Mesodermal cell (in vitro differentiated cells): ENCODE measurements around the gene SS18L1. TPM values are rescaled to one million over a fixed set of nuclear protein-coding genes. Genes with fewer than 3 reads are reported as not detected.
A peak's percentile ranks its signal among the peaks of the same experiment; 100 is the strongest.

ENCODE experiments used
- H3K27ac ChIP-seq: 2 replicates; pipeline ENCODE4 v1.7.0; 2013; ENCODE audit warnings: mild to moderate bottlenecking, low read depth, low read length, moderate library complexity; ENCODE audit not compliant: severe bottlenecking
- H3K36me3 ChIP-seq: 2 replicates; pipeline ENCODE4 v1.7.1; 2013; ENCODE audit warnings: mild to moderate bottlenecking, low read length, moderate library complexity; ENCODE audit not compliant: control insufficient read depth, insufficient read depth
- H3K4me1 ChIP-seq: one replicate; pipeline ENCODE4 v1.7.1; 2013; ENCODE audit warnings: mild to moderate bottlenecking, low read length; ENCODE audit not compliant: insufficient read depth, control insufficient read depth, poor library complexity, severe bottlenecking
- H3K4me3 ChIP-seq: 2 replicates; pipeline ENCODE4 v1.7.0; 2013; ENCODE audit warnings: low read length, control low read depth, mild to moderate bottlenecking; ENCODE audit not compliant: insufficient read depth, poor library complexity, severe bottlenecking; ENCODE audit errors: extremely low read depth
- H3K9me3 ChIP-seq: 2 replicates; pipeline ENCODE4 v1.7.1; 2013; ENCODE audit warnings: mild to moderate bottlenecking, low read length, moderate library complexity; ENCODE audit not compliant: control insufficient read depth
- WGBS, 2 experiments: methylation state at CpG; one replicate each; pipeline ENCODE4 v1.1.5; 2013; ENCODE audit warnings: missing lambda C conversion rate in 2 of 2; ENCODE audit not compliant: insufficient coverage in 2 of 2; 5-methylcytosine and 5-hydroxymethylcytosine counted together
- polyA plus RNA-seq, 2 experiments: library from polyadenylated mRNA; stranded (reverse); fragments of 50-300 nt; gene quantifications; one replicate each; pipeline ENCODE4 v1.2.3, GENCODE V29; 2013

SS18L1 gene, protein sequence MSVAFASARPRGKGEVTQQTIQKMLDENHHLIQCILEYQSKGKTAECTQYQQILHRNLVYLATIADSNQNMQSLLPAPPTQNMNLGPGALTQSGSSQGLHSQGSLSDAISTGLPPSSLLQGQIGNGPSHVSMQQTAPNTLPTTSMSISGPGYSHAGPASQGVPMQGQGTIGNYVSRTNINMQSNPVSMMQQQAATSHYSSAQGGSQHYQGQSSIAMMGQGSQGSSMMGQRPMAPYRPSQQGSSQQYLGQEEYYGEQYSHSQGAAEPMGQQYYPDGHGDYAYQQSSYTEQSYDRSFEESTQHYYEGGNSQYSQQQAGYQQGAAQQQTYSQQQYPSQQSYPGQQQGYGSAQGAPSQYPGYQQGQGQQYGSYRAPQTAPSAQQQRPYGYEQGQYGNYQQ
- polyA plus RNA-seq (2013, experiment 1 of 2) = 14.5 TPM
- 12.8 TPM for polyA plus RNA-seq (2013, experiment 2 of 2)

DNA sequence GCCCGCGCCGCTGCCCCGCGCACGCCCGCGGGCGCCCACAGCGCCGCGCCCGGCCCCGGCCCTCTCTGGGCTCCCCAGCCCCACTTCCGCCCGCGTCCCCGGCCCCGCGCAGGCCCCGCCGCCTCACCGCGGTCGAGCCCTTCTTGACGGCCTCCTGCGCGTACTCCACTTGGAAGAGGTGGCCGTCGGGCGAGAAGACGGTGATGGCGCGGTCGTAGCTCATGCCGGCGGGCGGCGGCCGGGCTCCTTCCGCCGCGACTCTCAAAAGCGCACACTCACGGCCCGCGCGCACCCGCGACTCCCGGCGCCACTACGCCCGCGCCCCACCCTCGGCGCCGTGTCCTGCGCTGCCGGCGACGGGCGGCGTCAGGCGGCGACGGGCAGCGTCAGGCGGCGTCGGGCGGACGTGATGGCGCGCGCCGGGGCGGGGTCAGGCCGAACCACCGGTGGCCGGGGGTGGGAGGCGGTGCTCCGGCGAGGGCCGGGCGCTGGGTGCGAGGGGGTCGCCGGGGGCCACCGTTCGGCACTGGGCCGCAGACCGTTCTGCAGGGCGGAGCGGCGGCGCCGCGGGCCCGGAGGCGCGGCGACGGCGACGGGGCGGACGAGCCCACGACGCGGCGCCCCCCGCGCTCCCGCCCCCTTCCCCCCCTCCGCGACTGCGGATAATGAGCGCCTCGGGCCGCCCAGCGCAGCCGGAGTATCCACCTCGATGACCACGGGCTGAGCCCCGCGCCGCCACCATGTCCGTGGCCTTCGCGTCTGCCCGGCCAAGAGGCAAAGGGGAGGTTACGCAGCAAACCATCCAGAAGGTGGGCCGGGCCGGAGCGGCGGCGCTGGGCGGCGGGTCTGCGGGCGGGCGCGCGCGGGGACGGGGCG is at the start of gene SS18L1, which contains the start of gene PSMA7:
Gene SS18L1 (plus strand): TSS at position 689 of the 876 bp plus-strand sequence. CDS start 52 bp downstream, at position 741.
Gene PSMA7 (minus strand): TSS at position 314 of the 876 bp plus-strand sequence. CDS start 91 bp downstream, at position 223.
- peaks cover 46% of the 10 kb centered on the region for H3K36me3 ChIP-seq
- H3K9me3 ChIP-seq = no peaks in the 10 kb centered on the region
- peak within 1 kb of the TSS; percentile 93 for H3K27ac ChIP-seq
- 0% methylated on average over 72 to 122 of the region's 148 CpGs for WGBS, 2 experiments
- H3K4me3 ChIP-seq = peak within 1 kb of the TSS; percentile 77
- peaks cover 18% of the 10 kb centered on the region for H3K4me1 ChIP-seq

DNA sequence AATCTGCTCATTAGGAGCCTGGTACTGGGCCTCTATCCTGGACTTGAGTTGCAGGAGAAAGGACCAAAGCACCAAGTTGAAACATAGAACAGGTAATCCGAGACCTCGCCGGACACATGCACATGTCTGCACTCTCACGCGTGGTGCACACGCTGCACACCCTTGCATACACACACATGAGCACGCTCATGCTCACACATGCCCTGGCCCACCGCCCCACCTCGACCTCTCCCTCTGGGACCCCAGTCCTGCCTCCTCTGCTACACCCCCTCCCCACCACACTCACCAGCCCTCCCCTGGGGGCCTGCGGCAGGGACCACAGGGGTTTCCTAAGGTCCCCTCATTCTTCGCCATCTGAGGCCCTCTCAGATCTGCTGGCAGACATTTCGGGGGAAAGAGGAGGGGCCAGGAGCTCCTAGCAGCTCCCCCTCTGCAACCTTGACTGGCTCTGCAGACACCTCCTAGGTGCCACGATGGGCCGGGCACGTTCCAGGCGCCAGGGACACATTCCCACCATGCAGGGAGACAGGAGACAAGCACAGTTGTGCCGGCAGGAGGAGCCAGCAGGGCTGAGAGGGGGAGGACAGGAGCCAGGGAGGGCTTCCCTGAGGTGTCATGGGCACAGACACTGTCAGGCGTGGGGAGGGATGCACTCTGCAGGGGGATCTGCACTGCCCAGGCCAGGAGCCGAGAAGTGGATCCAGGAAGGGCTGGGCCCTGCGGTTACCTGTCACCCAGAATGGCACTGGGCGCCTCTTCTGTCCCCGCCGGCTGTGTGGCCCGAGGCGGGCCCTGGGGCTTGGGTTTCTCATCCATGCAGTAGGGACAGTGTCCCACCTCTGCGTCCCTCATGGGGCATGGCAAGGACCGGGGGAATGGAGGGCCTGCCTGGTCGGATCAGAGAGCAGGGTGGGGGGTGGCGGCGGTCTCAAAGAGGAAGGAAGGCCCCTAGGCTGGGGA is 46.9 kb upstream of the SS18L1 start:
- no peak overlapping the region for H3K27ac ChIP-seq
- no peaks in the 10 kb centered on the region for H3K4me1 ChIP-seq
- 88 to 93% methylated on average over 28 to 29 of the region's 30 CpGs for whole genome bisulfite sequencing, 2 experiments
- no peaks in the 10 kb centered on the region for H3K36me3 ChIP-seq
- no peak overlapping the region for H3K4me3 ChIP-seq
- no peaks in the 10 kb centered on the region for H3K9me3 ChIP-seq

DNA sequence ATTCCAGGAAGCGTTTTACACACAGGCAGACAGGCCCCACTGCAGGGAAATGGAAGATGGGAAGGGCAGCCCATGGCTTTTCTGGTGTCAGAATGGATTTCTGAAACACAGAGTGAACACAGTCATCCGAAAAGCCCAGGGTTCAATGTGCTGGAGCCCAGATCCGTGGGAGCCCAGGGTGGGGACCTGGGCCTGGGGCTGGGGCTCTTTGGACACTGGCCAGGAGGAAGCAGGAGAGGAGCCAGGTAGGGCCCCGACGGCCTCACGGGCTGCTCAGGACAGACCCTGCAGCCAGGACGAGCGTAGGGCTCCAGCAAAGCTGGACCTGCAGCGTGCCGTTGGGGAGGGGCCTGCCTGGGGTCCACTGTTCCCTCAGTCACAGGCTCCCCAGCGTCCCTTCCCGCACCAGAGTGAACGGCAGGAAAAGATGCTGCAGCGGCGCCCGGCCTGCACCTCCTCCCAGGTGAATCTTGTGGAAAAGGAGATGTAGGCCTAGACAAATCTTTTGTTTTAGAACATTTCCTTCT is 45.6 kb upstream of the SS18L1 start:
- H3K4me1 ChIP-seq = no peaks in the 10 kb centered on the region
- H3K4me3 ChIP-seq = no peak overlapping the region
- WGBS, 2 experiments = 75 to 89% methylated on average over 10 to 12 of the region's 16 CpGs
- H3K36me3 ChIP-seq = no peaks in the 10 kb centered on the region
- no peak overlapping the region for H3K27ac ChIP-seq
- no peaks in the 10 kb centered on the region for H3K9me3 ChIP-seq

DNA sequence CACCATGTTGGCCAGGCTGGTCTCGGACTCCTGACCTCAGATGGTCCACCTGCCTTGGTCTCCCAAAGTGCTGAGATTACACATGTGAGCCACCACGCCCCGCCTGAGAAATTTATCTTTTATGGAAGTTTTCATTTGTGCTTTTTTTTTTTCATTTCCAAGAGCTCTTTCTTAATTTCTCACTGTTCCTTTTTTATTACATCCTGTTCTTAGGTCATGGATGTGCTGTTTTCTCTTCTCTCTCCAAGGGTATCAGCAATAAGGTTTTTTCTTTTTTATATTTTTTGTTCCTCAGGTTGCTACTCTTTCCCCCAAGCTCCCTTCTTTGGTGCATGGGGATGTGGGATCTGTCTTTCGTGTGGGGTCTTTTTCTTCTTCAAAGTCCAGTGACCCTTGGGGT is 42.5 kb upstream of the SS18L1 start:
- H3K4me3 ChIP-seq = no peak overlapping the region
- no peaks in the 10 kb centered on the region for H3K9me3 ChIP-seq
- no peaks in the 10 kb centered on the region for H3K4me1 ChIP-seq
- WGBS, 2 experiments = 75 to 81% methylated on average over 2 to 3 of the region's 4 CpGs
- no peak overlapping the region for H3K27ac ChIP-seq
- H3K36me3 ChIP-seq = no peaks in the 10 kb centered on the region

DNA sequence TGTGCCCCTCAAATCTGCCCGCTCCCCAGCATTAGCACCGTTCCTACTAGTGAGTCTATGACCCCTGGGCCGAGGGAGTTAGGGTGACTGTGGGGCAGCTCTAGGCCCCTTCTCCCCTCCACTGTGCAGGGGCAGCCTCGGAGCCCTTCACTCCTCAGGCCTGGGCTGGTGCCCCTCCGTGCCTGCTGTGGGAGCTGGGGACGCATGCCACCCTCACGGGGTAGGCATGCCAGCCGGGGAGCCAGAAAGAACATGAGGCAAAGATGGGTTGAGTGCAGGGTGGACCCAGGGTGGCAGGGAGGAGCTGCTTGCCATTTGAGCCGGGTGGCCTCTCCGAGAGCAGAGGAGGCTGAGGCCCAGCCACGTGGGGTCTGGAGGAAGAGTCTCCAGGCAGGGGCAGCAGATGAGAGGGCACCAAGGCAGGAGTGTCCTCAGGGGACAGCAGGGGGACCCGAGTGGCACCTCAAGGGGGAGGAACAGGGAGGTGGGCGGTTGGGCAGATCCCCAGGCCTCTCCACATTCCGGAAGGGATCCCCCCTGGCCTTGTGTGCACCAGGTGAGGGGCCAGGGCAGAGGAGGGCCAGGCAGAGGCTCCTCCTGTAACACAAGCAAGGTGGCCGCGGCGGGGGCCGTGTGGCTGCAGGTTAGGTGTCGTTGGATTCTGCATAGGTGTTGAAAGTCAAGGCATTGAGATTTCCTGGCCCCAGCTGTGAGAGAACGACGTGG is 39.9 kb upstream of the SS18L1 start:
- 79 to 85% methylated on average over 14 to 17 of the region's 21 CpGs for WGBS, 2 experiments
- no peak overlapping the region for H3K4me3 ChIP-seq
- H3K9me3 ChIP-seq = peaks cover 13% of the 10 kb centered on the region
- H3K4me1 ChIP-seq = no peaks in the 10 kb centered on the region
- no peak overlapping the region for H3K27ac ChIP-seq
- H3K36me3 ChIP-seq = no peaks in the 10 kb centered on the region

DNA sequence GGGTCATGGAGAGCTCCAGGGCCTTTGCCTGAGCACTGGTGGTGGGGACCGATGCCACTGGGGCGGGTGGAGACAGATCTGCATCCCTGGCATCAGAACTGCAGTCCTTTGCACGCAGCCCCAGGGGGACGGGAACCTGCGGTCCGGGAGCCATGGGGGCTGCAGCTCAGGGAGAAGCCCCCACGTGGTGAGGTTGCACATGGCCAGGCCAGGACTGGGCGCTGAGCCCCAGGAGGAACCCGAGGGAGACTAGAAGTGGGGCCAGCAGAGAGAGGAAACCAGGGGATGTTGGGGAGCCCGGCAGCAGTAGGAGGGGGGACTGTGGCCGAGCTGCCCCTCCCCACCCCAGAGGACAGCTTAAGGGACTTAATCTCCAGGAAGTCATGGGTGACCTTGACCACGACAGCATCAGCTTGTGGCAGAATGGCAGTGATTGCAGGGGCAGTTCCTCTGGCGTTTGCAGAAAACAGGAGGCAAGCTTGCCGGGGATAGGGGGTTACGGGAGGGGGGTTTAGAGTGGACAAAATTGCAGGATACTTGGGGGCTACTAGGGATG is 39.3 kb upstream of the SS18L1 start:
- Histone ChIP-seq H3K4me1 (no peaks in the 10 kb centered on the region), H3K4me3 (no peak overlapping the region), H3K36me3 (no peaks in the 10 kb centered on the region), H3K9me3 (peaks cover 19% of the 10 kb centered on the region), H3K27ac (no peak overlapping the region)
- 66 to 74% methylated on average over 14 to 15 of the region's 15 CpGs for whole genome bisulfite sequencing, 2 experiments

DNA sequence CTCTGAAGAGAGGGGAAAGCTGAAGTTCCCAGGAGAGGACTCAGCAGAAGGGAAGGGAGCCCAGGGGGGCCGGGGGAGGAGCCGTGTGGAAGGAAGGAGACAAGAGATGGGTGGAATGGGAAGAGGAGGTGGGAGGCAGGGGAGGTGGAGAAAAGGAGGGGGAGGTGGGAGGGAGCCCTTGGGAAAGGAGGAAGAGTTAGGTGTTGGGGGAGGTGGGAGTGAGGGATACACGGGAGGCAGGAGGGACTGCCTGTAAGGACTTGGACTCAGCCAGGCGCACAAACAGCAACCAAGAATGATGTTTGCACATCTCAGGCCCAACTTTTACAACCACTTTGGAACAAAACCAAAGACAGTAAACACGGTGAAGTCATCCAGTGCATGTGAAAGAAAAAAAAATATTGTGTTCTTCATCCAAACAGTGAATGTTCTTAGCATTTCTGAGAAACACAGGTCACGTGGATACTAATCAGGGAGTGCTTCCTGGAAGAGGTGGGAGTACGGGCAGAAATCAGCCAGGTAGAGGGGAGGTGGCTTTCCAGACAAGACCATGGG is 38.7 kb upstream of the SS18L1 start:
- Histone ChIP-seq H3K4me1 (no peaks in the 10 kb centered on the region), H3K9me3 (peaks cover 23% of the 10 kb centered on the region), H3K27ac (no peak overlapping the region), H3K4me3 (no peak overlapping the region), H3K36me3 (no peaks in the 10 kb centered on the region)
- WGBS, 2 experiments = 60 to 70% methylated on average over 2 to 5 of the region's 7 CpGs

DNA sequence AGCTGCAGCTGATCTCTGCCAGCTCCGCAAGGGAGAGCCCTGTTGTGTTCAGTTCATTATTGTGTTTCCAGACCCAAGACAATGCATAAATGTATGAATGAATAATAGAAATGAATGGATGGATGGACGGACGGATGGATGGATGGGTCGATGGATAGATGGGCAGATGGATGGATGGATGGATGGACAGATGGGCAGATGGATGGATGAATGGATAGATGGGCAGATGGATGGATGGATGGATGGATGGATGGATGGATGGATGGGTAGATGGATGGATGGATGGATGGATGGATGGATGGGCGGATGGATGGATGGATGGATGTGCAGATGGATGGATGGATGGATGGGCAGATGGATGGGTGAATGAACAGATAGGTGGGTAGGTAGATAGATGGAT is 38.0 kb upstream of the SS18L1 start:
- no peaks in the 10 kb centered on the region for H3K4me1 ChIP-seq
- H3K27ac ChIP-seq = no peak overlapping the region
- peaks cover 23% of the 10 kb centered on the region for H3K9me3 ChIP-seq
- H3K36me3 ChIP-seq = no peaks in the 10 kb centered on the region
- H3K4me3 ChIP-seq = no peak overlapping the region
- 89 to 92% methylated on average over 4 to 5 of the region's 5 CpGs for WGBS, 2 experiments

DNA sequence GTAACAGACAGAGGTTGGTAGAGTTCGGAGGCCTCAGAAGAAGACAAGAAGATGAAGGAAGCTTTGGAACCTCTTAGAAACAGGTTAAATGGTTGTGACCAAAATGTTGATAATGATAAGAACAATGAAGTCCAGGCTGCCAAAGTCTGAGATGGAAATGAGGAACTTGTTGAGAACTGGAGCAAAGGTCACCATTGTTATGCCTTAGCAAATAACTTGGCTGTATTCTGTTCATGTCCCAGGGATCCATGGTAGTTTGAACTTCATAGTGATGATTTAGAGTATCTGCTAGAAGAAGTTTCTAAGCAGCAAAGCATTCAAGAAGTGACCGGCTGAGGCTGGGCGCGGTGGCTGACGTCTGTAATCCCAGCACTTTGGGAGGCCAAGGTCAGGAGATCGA is 32.4 kb upstream of the SS18L1 start:
- Histone ChIP-seq H3K4me3 (no peak overlapping the region), H3K9me3 (peaks cover 37% of the 10 kb centered on the region), H3K36me3 (no peaks in the 10 kb centered on the region), H3K27ac (no peak overlapping the region), H3K4me1 (no peaks in the 10 kb centered on the region)
- WGBS, 2 experiments = 87 to 94% methylated on average over 2 to 5 of the region's 6 CpGs
